HG03575 (cell line): ENCODE data around the gene PRAME.

Experiments used
- ATAC-seq: cut with Tn5 transposase; IDR thresholded peaks from one replicate; pipeline ENCODE4 v1.9.1; 2021; ENCODE audit not compliant: unreplicated experiment, insufficient number of reproducible peaks, low FRiP score; ENCODE audit errors: extremely low read depth

The PRAME gene

DNA sequence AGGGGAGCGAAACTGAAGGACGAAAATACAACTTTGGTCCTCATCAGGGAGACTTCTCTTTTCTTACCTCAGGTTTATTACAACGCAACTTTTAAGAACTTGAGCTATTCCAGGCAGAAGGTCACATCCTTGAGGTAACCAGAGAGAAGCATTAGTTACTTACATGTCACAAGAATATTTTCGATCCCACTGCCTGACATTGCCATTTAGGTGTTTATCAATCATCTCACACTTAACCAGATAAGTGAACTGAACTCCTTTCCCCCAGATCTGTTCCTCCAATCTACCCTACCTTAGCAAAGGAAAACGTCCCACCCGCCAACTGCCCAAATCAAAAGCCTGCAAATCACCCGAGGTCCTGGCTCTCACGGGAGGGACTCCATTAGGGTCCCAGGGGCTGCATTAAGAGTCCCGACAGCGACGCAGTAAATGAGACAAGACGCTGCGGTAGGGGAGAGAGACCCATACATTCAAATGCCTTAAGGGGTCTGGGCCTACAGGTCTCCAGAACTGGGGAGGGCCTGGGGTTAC, 51.3 kb downstream of the PRAME start:
- ATAC-seq: no peak

GRCh38 chr22:22506736-22507135, 52.3 kb downstream of the PRAME start:
- no peak for ATAC-seq

DNA sequence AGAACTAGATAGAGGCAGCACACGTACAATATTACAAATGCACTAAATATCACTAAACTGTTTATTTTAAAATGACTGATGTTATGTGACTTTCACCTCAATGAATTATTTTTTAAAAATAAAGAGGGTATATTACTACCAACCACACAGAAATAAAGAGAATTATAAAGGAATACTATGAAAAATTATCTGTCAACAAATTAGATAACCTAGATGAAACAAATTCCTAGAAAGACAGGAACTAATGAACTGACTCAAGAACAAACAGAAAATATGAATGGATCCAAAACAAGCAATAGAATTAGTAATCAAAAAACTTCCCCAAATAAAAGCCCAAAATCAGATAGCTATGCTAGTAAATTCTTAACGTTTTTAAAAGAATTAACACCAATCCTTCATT, 60.8 kb downstream of the PRAME start:
- ATAC-seq: no peak
